ENCODE results near the gene SCN1B. TPM values are rescaled to one million over a fixed set of nuclear protein-coding genes. Genes with fewer than 3 reads are reported as not detected.

SCN1B gene
- total RNA-seq, 1 experiment from 2014 or later, result 8.0 TPM

- no peaks in the 10 kb centered on the region for H3K36me3 Mint-ChIP-seq
- 0 out of 2 replicates have a peak, but pooled peaks cover 3% of the 10 kb centered on the region for H3K9me3 Mint-ChIP-seq
- ChIA-PET CTCF (interaction anchor here (1.3 kb wide), 1 partner anchor 19 kb away, joined by 6 read pairs; no protein-coding TSS in a partner anchor), POLR2A (no interaction called here)
- ATAC-seq (no peak), DNase-seq (ENCODE audit: low spot score) (no peak)
- peaks cover 3% of the 10 kb centered on the region; the same call in 1 of the 2 replicates for H3K4me1 Mint-ChIP-seq
- H3K27ac Mint-ChIP-seq, result peak overlapping the region; percentile 74; the same call in 1 of the 2 replicates
- no peak for TF ChIP-seq E2F5 (CRISPR knock-in tag; IDR thresholded peaks at IDR 0.05)
- no peak for TF ChIP-seq ATF3 (CRISPR knock-in tag; conservative IDR thresholded peaks at IDR 0.05)
- TF ChIP-seq TEAD1 (CRISPR knock-in tag; IDR thresholded peaks at IDR 0.05), result no peak
- TF ChIP-seq ZBTB21 (CRISPR knock-in tag; IDR thresholded peaks at IDR 0.05; ENCODE audit: borderline replicate concordance), result no peak
- no peak for TF ChIP-seq GRHL2 (CRISPR knock-in tag; IDR thresholded peaks at IDR 0.05; ENCODE audit: insufficient replicate concordance, severe bottlenecking)
- no peak for TF ChIP-seq ZSCAN18 (CRISPR knock-in tag; IDR thresholded peaks at IDR 0.05)
- no peak for TF ChIP-seq ZNF671 (CRISPR knock-in tag; IDR thresholded peaks at IDR 0.05)
- TF ChIP-seq CDX4 (CRISPR knock-in tag; IDR thresholded peaks at IDR 0.05; ENCODE audit: borderline replicate concordance), result no peak
- TF ChIP-seq USF2 (CRISPR knock-in tag; IDR thresholded peaks at IDR 0.05), result no peak
- TF ChIP-seq ZNF219 (CRISPR knock-in tag; IDR thresholded peaks at IDR 0.05; ENCODE audit: borderline replicate concordance), result no peak
- no peak for TF ChIP-seq JUN (CRISPR knock-in tag; IDR thresholded peaks at IDR 0.05)
- TF ChIP-seq ZBTB43 (CRISPR knock-in tag; IDR thresholded peaks at IDR 0.05), result no peak
- peaks cover 3% of the 10 kb centered on the region for H3K27me3 Mint-ChIP-seq (ENCODE audit: low read depth)
- no peak overlapping the region for H3K4me3 Mint-ChIP-seq
Observed at GRCh38 chr19:35075202-35076025, 45.1 kb downstream of the SCN1B start.

GRCh38 chr19:35076026-35076370 lies 45.7 kb downstream of the SCN1B start:
- H3K9me3 Mint-ChIP-seq, result no peaks in the 10 kb centered on the region
- CTCF ChIA-PET, result no interaction called here
- POLR2A ChIA-PET, result no interaction called here
- DNase-seq (ENCODE audit: low spot score) (no peak), ATAC-seq (no peak)
- H3K36me3 Mint-ChIP-seq, result no peaks in the 10 kb centered on the region
- H3K4me3 Mint-ChIP-seq, result no peak overlapping the region
- H3K27ac Mint-ChIP-seq, result no peak overlapping the region
- TF ChIP-seq RELA (CRISPR knock-in tag; IDR thresholded peaks at IDR 0.05; ENCODE audit: borderline replicate concordance) (no peak), MAX (CRISPR knock-in tag; IDR thresholded peaks at IDR 0.05) (no peak), NR1H2 (CRISPR knock-in tag; IDR thresholded peaks at IDR 0.05) (no peak)
- no peaks in the 10 kb centered on the region; the same call in 1 of the 2 replicates for H3K27me3 Mint-ChIP-seq (ENCODE audit: low read depth)
- H3K4me1 Mint-ChIP-seq, result peaks cover 3% of the 10 kb centered on the region; the same call in 1 of the 2 replicates

- H3K9me3 Mint-ChIP-seq, result no peaks in the 10 kb centered on the region
- POLR2A ChIA-PET, result no interaction called here
- no peak for TF ChIP-seq USF1 (CRISPR knock-in tag; IDR thresholded peaks at IDR 0.05)
- no peak for TF ChIP-seq ERG (CRISPR knock-in tag; IDR thresholded peaks at IDR 0.05)
- TF ChIP-seq CDX4 (CRISPR knock-in tag; IDR thresholded peaks at IDR 0.05; ENCODE audit: borderline replicate concordance), result no peak
- TF ChIP-seq NR2C2 (CRISPR knock-in tag; IDR thresholded peaks at IDR 0.05), result no peak
- no peak for TF ChIP-seq CREB1 (CRISPR knock-in tag; IDR thresholded peaks at IDR 0.05)
- TF ChIP-seq ZSCAN18 (CRISPR knock-in tag; IDR thresholded peaks at IDR 0.05), result no peak
- TF ChIP-seq ZNF423 (CRISPR knock-in tag; IDR thresholded peaks at IDR 0.05), result no peak
Observed at GRCh38 chr19:35076657-35077056, 46.4 kb downstream of the SCN1B start.

More at GRCh38 chr19:35076657-35077056, 46.4 kb downstream of the SCN1B start:
- no peaks in the 10 kb centered on the region for H3K36me3 Mint-ChIP-seq
- no peak overlapping the region for H3K4me3 Mint-ChIP-seq
- DNase-seq (ENCODE audit: low spot score), result no peak
- no peak overlapping the region for H3K27ac Mint-ChIP-seq
- ATAC-seq, result no peak
- H3K4me1 Mint-ChIP-seq, result peaks cover 3% of the 10 kb centered on the region; the same call in 1 of the 2 replicates
- CTCF ChIA-PET, result no interaction called here
- H3K27me3 Mint-ChIP-seq (ENCODE audit: low read depth), result no peaks in the 10 kb centered on the region; the same call in 1 of the 2 replicates
